ENCODE results near the gene IL1A. TPM values are rescaled to one million over a fixed set of nuclear protein-coding genes. Genes with fewer than 3 reads are reported as not detected.

IL1A gene
- total and polyA plus RNA-seq, 9 of the 15 experiments (the other 6 are each of a cell fraction or from before 2014, with no cell fraction given), result 0.03 to 0.27 (median 0.14) TPM; not detected in 2

- TF ChIP-seq, protein P1, sequence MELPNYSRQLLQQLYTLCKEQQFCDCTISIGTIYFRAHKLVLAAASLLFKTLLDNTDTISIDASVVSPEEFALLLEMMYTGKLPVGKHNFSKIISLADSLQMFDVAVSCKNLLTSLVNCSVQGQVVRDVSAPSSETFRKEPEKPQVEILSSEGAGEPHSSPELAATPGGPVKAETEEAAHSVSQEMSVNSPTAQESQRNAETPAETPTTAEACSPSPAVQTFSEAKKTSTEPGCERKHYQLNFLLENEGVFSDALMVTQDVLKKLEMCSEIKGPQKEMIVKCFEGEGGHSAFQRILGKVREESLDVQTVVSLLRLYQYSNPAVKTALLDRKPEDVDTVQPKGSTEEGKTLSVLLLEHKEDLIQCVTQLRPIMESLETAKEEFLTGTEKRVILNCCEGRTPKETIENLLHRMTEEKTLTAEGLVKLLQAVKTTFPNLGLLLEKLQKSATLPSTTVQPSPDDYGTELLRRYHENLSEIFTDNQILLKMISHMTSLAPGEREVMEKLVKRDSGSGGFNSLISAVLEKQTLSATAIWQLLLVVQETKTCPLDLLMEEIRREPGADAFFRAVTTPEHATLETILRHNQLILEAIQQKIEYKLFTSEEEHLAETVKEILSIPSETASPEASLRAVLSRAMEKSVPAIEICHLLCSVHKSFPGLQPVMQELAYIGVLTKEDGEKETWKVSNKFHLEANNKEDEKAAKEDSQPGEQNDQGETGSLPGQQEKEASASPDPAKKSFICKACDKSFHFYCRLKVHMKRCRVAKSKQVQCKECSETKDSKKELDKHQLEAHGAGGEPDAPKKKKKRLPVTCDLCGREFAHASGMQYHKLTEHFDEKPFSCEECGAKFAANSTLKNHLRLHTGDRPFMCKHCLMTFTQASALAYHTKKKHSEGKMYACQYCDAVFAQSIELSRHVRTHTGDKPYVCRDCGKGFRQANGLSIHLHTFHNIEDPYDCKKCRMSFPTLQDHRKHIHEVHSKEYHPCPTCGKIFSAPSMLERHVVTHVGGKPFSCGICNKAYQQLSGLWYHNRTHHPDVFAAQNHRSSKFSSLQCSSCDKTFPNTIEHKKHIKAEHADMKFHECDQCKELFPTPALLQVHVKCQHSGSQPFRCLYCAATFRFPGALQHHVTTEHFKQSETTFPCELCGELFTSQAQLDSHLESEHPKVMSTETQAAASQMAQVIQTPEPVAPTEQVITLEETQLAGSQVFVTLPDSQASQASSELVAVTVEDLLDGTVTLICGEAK (IDR thresholded peaks at IDR 0.05), result peak; percentile 71
- TF ChIP-seq, protein P1 (CRISPR knock-in tag; IDR thresholded peaks at IDR 0.05), result no peak
- TF ChIP-seq MBD1 (CRISPR knock-in tag; IDR thresholded peaks at IDR 0.05), result no peak
Observed at GRCh38 chr2:112807233-112807807, 23.0 kb upstream of the IL1A start (continued).

Data from K562 (cell line).